IMR-90 (cell line): Measurements from ENCODE around the gene DNAH9. TPM values are rescaled to one million over a fixed set of nuclear protein-coding genes. Genes with fewer than 3 reads are reported as not detected.

Experiments used
- ATAC-seq: fragments of 200-7000 bp; cut with Tn5 transposase; 2 replicates; pipeline ENCODE4 v1.9.1; 2020; ENCODE audit warnings: low read depth, mild to moderate bottlenecking, moderate library complexity
- BruUV-seq: library from RNA; stranded (reverse); fragments of 400-500 nt; replicated peaks from 2 replicates; lab custom pipeline; 2021; lab: Mats Ljungman, UMichigan
- CTCF ChIA-PET: fragments of 300-600 bp; formaldehyde crosslinking; extraction: SDS; loops from one replicate; lab custom pipeline; 2021; ENCODE audit warnings: antibody characterized with exemption; lab: Yijun Ruan, JAX
- POLR2A ChIA-PET: fragments of 300-600 bp; sonication (Branson Sonifier 250); formaldehyde crosslinking; loops from one replicate; lab custom pipeline; 2022; ENCODE audit warnings: antibody characterized with exemption; ENCODE audit not compliant: unreplicated experiment; lab: Charles Lee
- DNase-seq: peaks from one replicate; pipeline ENCODE4 v3.0.0; 2013
- H2AFZ ChIP-seq: replicated peaks from 2 replicates; pipeline ENCODE3; 2013; ENCODE audit warnings: low read length, mild to moderate bottlenecking; ENCODE audit not compliant: poor library complexity
- H2AK5ac ChIP-seq: 2 replicates; pipeline ENCODE4 v1.6.1; 2013; ENCODE audit warnings: low read depth, low read length, inconsistent platforms
- H2AK9ac ChIP-seq: replicated peaks from 2 replicates; pipeline ENCODE3; 2013; ENCODE audit warnings: mild to moderate bottlenecking, low read depth, low read length, moderate library complexity; ENCODE audit not compliant: poor library complexity
- H2BK120ac ChIP-seq: 2 replicates; pipeline ENCODE4 v1.6.1; 2013; ENCODE audit warnings: low read depth, low read length, inconsistent platforms
- H2BK15ac ChIP-seq: 3 replicates; pipeline ENCODE4 v1.6.1; 2013; ENCODE audit warnings: low read depth, low read length, inconsistent platforms
- H2BK20ac ChIP-seq: 2 replicates; pipeline ENCODE4 v1.6.1; 2013; ENCODE audit warnings: low read depth, mild to moderate bottlenecking, inconsistent platforms, low read length, moderate library complexity
- H2BK5ac ChIP-seq: 2 replicates; pipeline ENCODE4 v1.6.1; 2013; ENCODE audit warnings: mild to moderate bottlenecking, low read depth, low read length, inconsistent platforms; ENCODE audit not compliant: poor library complexity, severe bottlenecking
- H3K14ac ChIP-seq: replicated peaks from 2 replicates; pipeline ENCODE4 v1.6.1; 2013; ENCODE audit warnings: low read depth, low read length, inconsistent platforms
- H3K18ac ChIP-seq: 2 replicates; pipeline ENCODE4 v1.6.1; 2013; ENCODE audit warnings: low read depth, low read length, control low read depth
- H3K23ac ChIP-seq: 2 replicates; pipeline ENCODE4 v1.6.1; 2013; ENCODE audit warnings: low read depth, low read length, inconsistent platforms
- H3K27ac ChIP-seq: 2 replicates; pipeline ENCODE4 v1.5.1; 2013; ENCODE audit warnings: mild to moderate bottlenecking, control low read depth, low read length; ENCODE audit not compliant: insufficient read depth
- H3K27me3 ChIP-seq: 2 replicates; pipeline ENCODE4 v1.6.1; 2013; ENCODE audit warnings: low read length; ENCODE audit not compliant: control insufficient read depth, insufficient read depth
- H3K36me3 ChIP-seq: 2 replicates; pipeline ENCODE4 v1.6.1; 2013; ENCODE audit warnings: low read length, mixed read lengths; ENCODE audit not compliant: control insufficient read depth, insufficient read depth
- H3K4ac ChIP-seq: 2 replicates; pipeline ENCODE4 v1.6.1; 2013; ENCODE audit warnings: low read depth, low read length, inconsistent platforms
- H3K4me1 ChIP-seq: 2 replicates; pipeline ENCODE4 v1.6.1; 2013; ENCODE audit warnings: low read length, mixed read lengths; ENCODE audit not compliant: control insufficient read depth, insufficient read depth
- H3K4me2 ChIP-seq: 2 replicates; pipeline ENCODE4 v1.6.1; 2013; ENCODE audit warnings: low read depth, mild to moderate bottlenecking, control low read depth, low read length, moderate library complexity
- H3K4me3 ChIP-seq: 2 replicates; pipeline ENCODE4 v1.5.1; 2013; ENCODE audit warnings: low read depth, mild to moderate bottlenecking, control low read depth, low read length, moderate library complexity; ENCODE audit not compliant: insufficient read depth
- H3K56ac ChIP-seq: 2 replicates; pipeline ENCODE4 v1.6.1; 2013; ENCODE audit warnings: low read length, inconsistent platforms; ENCODE audit not compliant: insufficient read depth; ENCODE audit errors: extremely low read depth
- H3K79me1 ChIP-seq, 2 experiments: 2 replicates each; pipeline ENCODE4 v1.6.1; 2013; ENCODE audit warnings: low read length in 2 of 2, inconsistent platforms in 1 of 2, low read depth in 1 of 2
- H3K9ac ChIP-seq: 2 replicates; pipeline ENCODE4 v1.6.1; 2013; ENCODE audit warnings: low read depth, low read length, control low read depth
- H3K9me1 ChIP-seq: 2 replicates; pipeline ENCODE4 v1.6.1; 2013; ENCODE audit warnings: low read length, inconsistent platforms; ENCODE audit not compliant: insufficient read depth
- H3K9me3 ChIP-seq: 2 replicates; pipeline ENCODE4 v1.6.1; 2013; ENCODE audit warnings: low read length; ENCODE audit not compliant: control insufficient read depth, insufficient read depth
- H4K20me1 ChIP-seq: 2 replicates; pipeline ENCODE4 v1.6.1; 2013; ENCODE audit warnings: low read length, inconsistent platforms; ENCODE audit not compliant: insufficient read depth
- H4K5ac ChIP-seq: 2 replicates; pipeline ENCODE4 v1.6.1; 2013; ENCODE audit warnings: mild to moderate bottlenecking, low read depth, low read length, control low read depth
- H4K8ac ChIP-seq, 2 experiments: 2 replicates each; pipeline ENCODE4 v1.6.1; 2013; ENCODE audit warnings: low read depth in 2 of 2, low read length in 2 of 2, control low read depth in 1 of 2, inconsistent platforms in 1 of 2
- H4K91ac ChIP-seq: 2 replicates; pipeline ENCODE4 v1.6.1; 2013; ENCODE audit warnings: low read depth, low read length, inconsistent platforms; ENCODE audit not compliant: insufficient read depth
- MAFK ChIP-seq: IDR thresholded peaks from 2 replicates; pipeline ENCODE4 v1.6.1; 2012; ENCODE audit warnings: low read depth, low read length, improper control_type of control experiment
- MAZ ChIP-seq: IDR thresholded peaks from 2 replicates; pipeline ENCODE4 v1.6.1; 2012; ENCODE audit warnings: low read depth, mild to moderate bottlenecking, low read length, improper control_type of control experiment, moderate library complexity, borderline replicate concordance
- MXI1 ChIP-seq: IDR thresholded peaks from 2 replicates; pipeline ENCODE4 v1.6.1; 2012; ENCODE audit warnings: low read depth, mild to moderate bottlenecking, low read length, moderate library complexity, borderline replicate concordance
- POLR2A ChIP-seq: IDR thresholded peaks from 2 replicates; pipeline ENCODE4 v1.6.1; 2012; ENCODE audit warnings: mild to moderate bottlenecking, low read depth, low read length
- RCOR1 ChIP-seq: IDR thresholded peaks from 2 replicates; pipeline ENCODE4 v1.6.1; 2012; ENCODE audit warnings: mild to moderate bottlenecking, low read length, improper control_type of control experiment; ENCODE audit not compliant: insufficient replicate concordance
- RFX5 ChIP-seq: IDR thresholded peaks from 2 replicates; pipeline ENCODE4 v1.8.0; 2012; ENCODE audit warnings: low read depth, mild to moderate bottlenecking, low read length, moderate library complexity
- WGBS, 2 experiments: methylation state at CpG; one replicate each; pipeline versions ENCODE4 v1.1.5 to v1.1.7; 2013; ENCODE audit warnings: missing lambda C conversion rate in 2 of 2; ENCODE audit not compliant: insufficient read length in 1 of 2; ENCODE audit errors: extremely low coverage in 2 of 2; 5-methylcytosine and 5-hydroxymethylcytosine counted together
- dilution Hi-C: fragments of 300-500 bp; cut with HindIII; formaldehyde crosslinking; loops from one replicate; pipeline ENCODE4 v1.14.3; 2018; ENCODE audit warnings: low sequenced_read_pairs; ENCODE audit not compliant: unreplicated experiment
- in situ Hi-C: fragments of 300-500 bp; cut with MboI; formaldehyde crosslinking; loops from 3 replicates; pipeline ENCODE4 v1.14.3; 2019; ENCODE audit warnings: low sequenced_read_pairs, inconsistent platforms, mixed read lengths
- intact Hi-C: fragments of 100-400 bp; cut with micrococcal nuclease; formaldehyde crosslinking; loops from 2 replicates; pipeline ENCODE4 v1.10.0; 2022
- polyA plus RNA-seq, 3 experiments: library from polyadenylated mRNA; depleted of rRNA; stranded (reverse); fragments of >200 nt; gene quantifications; 2 replicates each; pipeline ENCODE4 v1.2.3, GENCODE V29; 2012; ENCODE audit warnings: low replicate concordance in 1 of 3
- total RNA-seq: library from RNA; depleted of rRNA; stranded (reverse); fragments of >200 nt; gene quantifications from 2 replicates; pipeline ENCODE4 v1.2.3, GENCODE V29; 2012
- TF ChIP-seq, protein P1 (sequence below): conservative IDR thresholded peaks from 2 replicates; pipeline ENCODE4 v1.5.1; 2012; ENCODE audit warnings: mild to moderate bottlenecking, low read depth, low read length, improper control_type of control experiment
- TF ChIP-seq, protein P2 (sequence below): fragments of 150-350 bp; IDR thresholded peaks from 2 replicates; pipeline ENCODE4 v1.6.1; 2017; ENCODE audit warnings: mild to moderate bottlenecking, antibody characterized with exemption, low read length, low read depth

The DNAH9 gene
- total and polyA plus RNA-seq, 2 of the 4 experiments (the other 2 are of a cell fraction): not detected

DNA sequence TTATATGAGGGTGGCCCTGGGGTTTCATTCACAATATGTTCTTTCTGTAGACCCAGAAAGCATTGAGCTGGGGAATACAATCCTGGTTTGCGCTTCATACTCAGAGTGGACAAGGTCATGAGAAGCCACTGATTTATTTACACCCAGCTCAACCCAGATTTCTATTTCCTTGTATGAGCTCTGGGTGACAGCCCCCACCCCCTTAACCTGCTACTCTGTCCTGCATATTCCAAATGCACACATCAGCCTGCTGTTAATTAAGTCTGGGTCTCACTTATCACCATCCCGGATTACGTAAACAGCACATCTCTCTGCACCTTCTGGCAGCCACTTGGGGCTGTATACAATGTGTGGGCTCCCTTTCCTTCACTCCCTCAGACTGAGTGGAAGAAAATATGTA, 102.4 kb downstream of the DNAH9 start:
- no peak overlapping the region for H2AK9ac ChIP-seq
- H3K9ac ChIP-seq: no peak overlapping the region
- ATAC-seq (no peak), DNase-seq (no peak)
- no peak overlapping the region for H3K18ac ChIP-seq
- no peaks in the 10 kb centered on the region for H3K36me3 ChIP-seq
- H3K27me3 ChIP-seq: no peaks in the 10 kb centered on the region
- H3K9me3 ChIP-seq: peaks cover 29% of the 10 kb centered on the region
- H2BK5ac ChIP-seq: no peak overlapping the region
- H4K20me1 ChIP-seq: no peaks in the 10 kb centered on the region
- no peaks in the 10 kb centered on the region for H3K9me1 ChIP-seq
- no peak overlapping the region for H3K4me2 ChIP-seq
- H3K4me3 ChIP-seq: no peak overlapping the region
- H3K56ac ChIP-seq: no peak overlapping the region
- no peak overlapping the region for H4K5ac ChIP-seq
- no peak overlapping the region for H2BK15ac ChIP-seq
- H3K14ac ChIP-seq: no peak overlapping the region
- dilution Hi-C loops (no loop called here), in situ Hi-C loops (no loop called here), intact Hi-C loops (no loop called here)
- BruUV-seq: no TSS peak
- no peaks in the 10 kb centered on the region for H3K4me1 ChIP-seq
- no peak overlapping the region for H2AK5ac ChIP-seq
- H2BK20ac ChIP-seq: no peak overlapping the region
- H4K91ac ChIP-seq: no peak overlapping the region
- no peak overlapping the region for H4K8ac ChIP-seq
- no peak overlapping the region for H2AFZ ChIP-seq
- no peak overlapping the region for H2BK120ac ChIP-seq
- 100% methylated on average over 1 of the region's 3 CpGs; no CpG with 5 or more reads in 1 of the 2 experiments for WGBS, 2 experiments
- no peak overlapping the region for H3K4ac ChIP-seq
- POLR2A ChIA-PET: no interaction called here
- CTCF ChIA-PET: no interaction called here
- no peak overlapping the region for H3K27ac ChIP-seq
- TF ChIP-seq, protein P1, sequence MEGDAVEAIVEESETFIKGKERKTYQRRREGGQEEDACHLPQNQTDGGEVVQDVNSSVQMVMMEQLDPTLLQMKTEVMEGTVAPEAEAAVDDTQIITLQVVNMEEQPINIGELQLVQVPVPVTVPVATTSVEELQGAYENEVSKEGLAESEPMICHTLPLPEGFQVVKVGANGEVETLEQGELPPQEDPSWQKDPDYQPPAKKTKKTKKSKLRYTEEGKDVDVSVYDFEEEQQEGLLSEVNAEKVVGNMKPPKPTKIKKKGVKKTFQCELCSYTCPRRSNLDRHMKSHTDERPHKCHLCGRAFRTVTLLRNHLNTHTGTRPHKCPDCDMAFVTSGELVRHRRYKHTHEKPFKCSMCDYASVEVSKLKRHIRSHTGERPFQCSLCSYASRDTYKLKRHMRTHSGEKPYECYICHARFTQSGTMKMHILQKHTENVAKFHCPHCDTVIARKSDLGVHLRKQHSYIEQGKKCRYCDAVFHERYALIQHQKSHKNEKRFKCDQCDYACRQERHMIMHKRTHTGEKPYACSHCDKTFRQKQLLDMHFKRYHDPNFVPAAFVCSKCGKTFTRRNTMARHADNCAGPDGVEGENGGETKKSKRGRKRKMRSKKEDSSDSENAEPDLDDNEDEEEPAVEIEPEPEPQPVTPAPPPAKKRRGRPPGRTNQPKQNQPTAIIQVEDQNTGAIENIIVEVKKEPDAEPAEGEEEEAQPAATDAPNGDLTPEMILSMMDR: no peak
- TF ChIP-seq, protein P2, sequence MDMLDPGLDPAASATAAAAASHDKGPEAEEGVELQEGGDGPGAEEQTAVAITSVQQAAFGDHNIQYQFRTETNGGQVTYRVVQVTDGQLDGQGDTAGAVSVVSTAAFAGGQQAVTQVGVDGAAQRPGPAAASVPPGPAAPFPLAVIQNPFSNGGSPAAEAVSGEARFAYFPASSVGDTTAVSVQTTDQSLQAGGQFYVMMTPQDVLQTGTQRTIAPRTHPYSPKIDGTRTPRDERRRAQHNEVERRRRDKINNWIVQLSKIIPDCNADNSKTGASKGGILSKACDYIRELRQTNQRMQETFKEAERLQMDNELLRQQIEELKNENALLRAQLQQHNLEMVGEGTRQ: no peak
- no peak for TF ChIP-seq RCOR1
- TF ChIP-seq RFX5: no peak
- TF ChIP-seq POLR2A: no peak
- no peak for TF ChIP-seq MAFK
- no peak for TF ChIP-seq MAZ
- no peak for TF ChIP-seq MXI1
- H3K79me1 ChIP-seq: no peaks in the 10 kb centered on the region
- no peak overlapping the region for H3K23ac ChIP-seq
